Cardiac muscle cell (in vitro differentiated cells and primary cell): ENCODE results near the gene GNG5. TPM values are rescaled to one million over a fixed set of nuclear protein-coding genes. Genes with fewer than 3 reads are reported as not detected.
"Not testable (repeated sequence)": the region's sequence is repeated elsewhere in the genome, so short reads cannot be mapped to it uniquely, and the experiment has no call there.

Source experiments
- DNase-seq, 2 donors: peaks; one replicate each; pipeline versions ENCODE4 v3.0.0 to v3.0.0-alpha.2; 2010 to 2017; ENCODE audit warnings: low read depth in 1 of 2, low spot score in 1 of 2
- H3K27ac ChIP-seq: fragments of 200-600 bp; sonication (generic); 2 replicates; pipeline ENCODE4 v1.5.1; 2016
- H3K27me3 ChIP-seq: fragments of 200-600 bp; sonication (generic); 2 replicates; pipeline ENCODE4 v1.6.0; 2016; ENCODE audit warnings: control low read depth
- H3K36me3 ChIP-seq: fragments of 200-600 bp; sonication (generic); 2 replicates; pipeline ENCODE4 v1.5.1; 2016; ENCODE audit warnings: control low read depth
- H3K4me1 ChIP-seq: fragments of 200-600 bp; sonication (generic); 2 replicates; pipeline ENCODE4 v1.8.1; 2017; ENCODE audit warnings: low read depth, mild to moderate bottlenecking, mixed run types
- H3K4me3 ChIP-seq: fragments of 200-600 bp; sonication (generic); 2 replicates; pipeline ENCODE4 v1.5.1; 2016; ENCODE audit warnings: mild to moderate bottlenecking
- H3K9me3 ChIP-seq: fragments of 200-600 bp; sonication (generic); 2 replicates; pipeline ENCODE4 v1.5.1; 2017; ENCODE audit warnings: low read depth, mild to moderate bottlenecking, control low read depth
- polyA plus RNA-seq: library from polyadenylated mRNA; unstranded; fragments of >200 nt; fragmentation: Nextera tagmentation; extraction: Ambion mirVana; gene quantifications from 2 replicates; pipeline ENCODE4 v1.2.1, GENCODE V29; 2016
- total RNA-seq: library from RNA; depleted of rRNA; stranded (reverse); fragments of >200 nt; gene quantifications from 2 replicates; pipeline ENCODE4 v1.2.3, GENCODE V29; 2016
- TF ChIP-seq, protein P1 (sequence below): IDR thresholded peaks from 2 replicates; pipeline ENCODE4 v1.5.1; 2012; ENCODE audit warnings: low read depth, mild to moderate bottlenecking, low read length

GNG5 gene
- total and polyA plus RNA-seq, 2 experiments from 2014 or later, result 154 to 838 TPM

DNA sequence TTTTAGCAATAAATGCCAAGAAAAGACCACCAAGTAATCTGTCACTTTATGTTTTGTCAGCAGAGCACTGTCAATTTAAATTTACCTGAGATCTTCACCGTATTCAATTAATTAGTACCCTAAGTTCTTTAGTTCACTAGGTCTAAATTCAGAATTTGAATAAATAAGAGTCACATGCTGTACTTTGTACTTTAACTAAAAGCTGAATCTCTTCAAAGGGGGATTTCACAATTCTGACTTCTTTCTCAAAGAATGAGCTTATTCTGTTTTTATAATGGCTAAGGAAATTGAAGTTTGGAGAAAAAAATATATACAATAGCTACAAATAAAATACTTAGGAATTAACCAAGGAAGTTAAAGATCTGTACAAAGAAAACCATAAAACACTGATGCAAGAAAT, 2.1 kb upstream of the GNG5 start:
- DNase-seq, result no peak
- H3K4me3 ChIP-seq, result no peak overlapping the region
- TF ChIP-seq, protein P1, sequence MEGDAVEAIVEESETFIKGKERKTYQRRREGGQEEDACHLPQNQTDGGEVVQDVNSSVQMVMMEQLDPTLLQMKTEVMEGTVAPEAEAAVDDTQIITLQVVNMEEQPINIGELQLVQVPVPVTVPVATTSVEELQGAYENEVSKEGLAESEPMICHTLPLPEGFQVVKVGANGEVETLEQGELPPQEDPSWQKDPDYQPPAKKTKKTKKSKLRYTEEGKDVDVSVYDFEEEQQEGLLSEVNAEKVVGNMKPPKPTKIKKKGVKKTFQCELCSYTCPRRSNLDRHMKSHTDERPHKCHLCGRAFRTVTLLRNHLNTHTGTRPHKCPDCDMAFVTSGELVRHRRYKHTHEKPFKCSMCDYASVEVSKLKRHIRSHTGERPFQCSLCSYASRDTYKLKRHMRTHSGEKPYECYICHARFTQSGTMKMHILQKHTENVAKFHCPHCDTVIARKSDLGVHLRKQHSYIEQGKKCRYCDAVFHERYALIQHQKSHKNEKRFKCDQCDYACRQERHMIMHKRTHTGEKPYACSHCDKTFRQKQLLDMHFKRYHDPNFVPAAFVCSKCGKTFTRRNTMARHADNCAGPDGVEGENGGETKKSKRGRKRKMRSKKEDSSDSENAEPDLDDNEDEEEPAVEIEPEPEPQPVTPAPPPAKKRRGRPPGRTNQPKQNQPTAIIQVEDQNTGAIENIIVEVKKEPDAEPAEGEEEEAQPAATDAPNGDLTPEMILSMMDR, result no peak
- no peaks in the 10 kb centered on the region for H3K9me3 ChIP-seq
- H3K4me1 ChIP-seq, result peaks cover 5% of the 10 kb centered on the region
- H3K27ac ChIP-seq, result no peak overlapping the region
- H3K27me3 ChIP-seq, result no peaks in the 10 kb centered on the region
- H3K36me3 ChIP-seq, result no peaks in the 10 kb centered on the region

DNA sequence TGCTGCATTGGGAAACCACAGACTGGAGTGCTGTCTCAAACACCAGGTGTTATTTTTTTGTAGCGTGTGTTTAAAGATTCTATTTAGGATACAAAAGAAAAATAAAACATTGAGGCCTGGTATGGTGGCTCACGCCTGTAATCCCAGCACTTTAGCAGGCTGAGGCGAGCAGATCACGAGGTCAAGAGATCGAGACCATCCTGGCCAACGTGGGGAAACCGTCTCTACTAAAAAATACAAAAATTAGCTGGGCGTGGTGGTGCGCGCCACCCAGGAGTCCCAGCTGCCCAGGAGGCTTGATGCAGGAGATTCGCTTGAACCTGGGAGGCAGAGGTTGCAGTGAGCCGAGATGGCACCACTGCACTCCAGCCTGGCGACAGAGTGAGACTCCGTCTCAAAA, 1.5 kb upstream of the GNG5 start:
- H3K36me3 ChIP-seq, DNase-seq, H3K27ac ChIP-seq, H3K9me3 ChIP-seq, H3K27me3 ChIP-seq: not testable (repeated sequence)
- Histone ChIP-seq H3K4me1 (peaks cover 12% of the 10 kb centered on the region), H3K4me3 (peak overlapping the region; percentile 63)

DNA sequence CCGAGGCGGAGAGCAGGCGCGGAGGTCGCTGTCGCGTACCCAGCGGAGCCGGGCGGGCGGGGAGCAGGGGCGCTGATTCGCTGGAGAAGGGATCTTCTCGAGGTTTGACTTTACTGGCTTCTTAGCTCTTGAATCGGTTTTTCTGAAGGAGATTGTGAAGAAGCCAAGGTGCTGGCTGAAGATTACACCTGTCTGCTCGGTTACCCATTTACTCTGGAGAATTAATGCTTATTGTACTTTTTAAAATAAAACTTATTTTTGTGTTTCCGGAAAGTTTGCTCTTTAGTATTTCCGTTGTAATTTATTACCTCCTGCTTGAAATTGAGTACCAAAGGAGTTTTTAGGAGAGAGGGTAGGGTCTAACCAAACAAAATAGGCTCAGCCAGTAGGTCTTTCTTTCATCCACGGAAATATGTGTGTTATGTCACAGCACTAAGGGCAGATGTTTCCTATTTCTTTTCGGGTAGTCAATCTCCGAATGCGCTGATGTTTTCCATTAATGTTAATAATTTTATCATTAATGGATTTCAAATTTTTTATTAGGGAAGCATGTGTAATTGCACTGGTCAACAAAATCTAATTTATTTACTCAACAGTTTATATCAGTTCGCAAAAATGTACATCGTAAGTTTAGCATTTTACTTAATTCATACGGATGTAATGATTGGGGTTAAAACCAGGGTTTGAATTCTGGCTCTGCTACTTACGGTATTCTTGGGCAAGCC, 510 bp upstream of the GNG5 start:
- Histone ChIP-seq H3K4me3 (peak overlapping the region; percentile 63), H3K27ac (peak overlapping the region; percentile 92), H3K36me3 (no peaks in the 10 kb centered on the region), H3K4me1 (peaks cover 15% of the 10 kb centered on the region), H3K9me3 (no peaks in the 10 kb centered on the region), H3K27me3 (no peaks in the 10 kb centered on the region)
- TF ChIP-seq, protein P1, result no peak
- DNase-seq, result no peak

DNA sequence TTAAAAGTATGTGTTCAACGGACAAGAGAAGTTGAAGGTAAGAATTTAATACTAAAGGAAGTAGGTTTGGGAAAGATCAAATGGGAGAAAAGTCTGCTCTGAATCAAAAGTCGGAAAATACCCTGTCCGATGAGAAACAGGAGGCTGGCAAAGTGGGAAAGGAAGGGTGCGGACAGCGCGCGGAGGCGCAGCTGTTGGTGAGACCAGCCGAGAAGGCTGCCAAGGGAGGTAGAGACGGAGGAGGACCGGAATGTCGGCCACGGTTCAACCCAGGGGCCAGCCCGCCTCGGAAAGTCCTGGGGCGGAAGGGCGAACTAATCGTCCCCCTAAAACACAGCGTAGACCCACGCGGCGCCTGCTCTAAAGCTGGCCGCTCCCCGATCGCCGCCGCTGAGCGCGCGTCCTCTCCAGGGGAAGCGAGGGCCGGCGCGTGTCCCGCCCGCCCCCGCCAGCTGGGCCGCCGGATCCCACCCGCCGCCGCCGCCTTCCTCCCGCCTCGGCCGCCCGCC, 834 bp downstream of the GNG5 start:
- H3K4me1 ChIP-seq, result peaks cover 15% of the 10 kb centered on the region
- TF ChIP-seq, protein P1, result no peak
- H3K27me3 ChIP-seq, result no peaks in the 10 kb centered on the region
- H3K9me3 ChIP-seq, result no peaks in the 10 kb centered on the region
- H3K36me3 ChIP-seq, result peaks cover 6% of the 10 kb centered on the region
- H3K4me3 ChIP-seq, result peak overlapping the region; percentile 63
- peak in 1 of 2 donors; percentile 78 for DNase-seq
- peak overlapping the region; percentile 92 for H3K27ac ChIP-seq

DNA sequence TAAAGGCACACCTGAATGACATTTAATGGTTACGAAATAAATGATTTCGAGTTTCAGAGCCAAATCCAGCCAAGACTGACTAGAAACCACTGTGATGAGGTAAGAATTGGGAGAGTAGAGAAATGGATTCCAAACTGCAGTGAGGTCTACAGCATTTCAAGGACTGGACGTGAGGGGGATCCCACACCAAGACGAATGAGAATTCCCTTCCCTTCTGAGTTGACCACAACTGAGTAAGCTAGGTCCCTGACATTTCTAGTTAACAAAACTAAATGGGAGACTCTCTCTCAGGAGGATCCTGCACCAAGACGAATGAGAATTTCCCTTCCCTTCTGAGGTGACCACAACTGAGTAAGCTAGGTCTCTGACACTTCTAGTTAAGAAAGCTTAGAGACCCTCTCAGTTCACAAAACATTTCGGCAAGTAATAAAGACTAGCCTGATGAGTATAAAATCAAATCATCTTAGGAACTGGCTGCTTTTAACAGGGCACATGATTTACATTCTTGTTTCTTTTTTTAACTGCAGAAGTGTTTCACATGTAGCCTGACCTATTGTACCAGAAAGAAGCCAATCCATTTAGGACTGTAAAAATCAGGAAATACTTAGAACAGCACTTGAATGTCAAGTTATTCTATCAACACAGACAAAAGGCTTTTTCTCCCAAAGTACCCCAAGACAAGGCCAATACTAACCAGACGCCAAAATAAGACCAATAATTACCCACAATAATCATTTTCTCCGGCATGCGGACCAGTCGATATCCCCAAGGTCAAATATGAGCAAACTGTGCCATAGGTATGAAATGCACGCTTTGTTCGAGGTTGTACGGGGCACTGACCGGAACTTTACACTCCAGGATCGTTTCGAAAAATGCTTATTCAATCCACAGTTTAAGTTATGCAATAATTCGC, 1.5 kb downstream of the GNG5 start:
- peaks cover 15% of the 10 kb centered on the region for H3K4me1 ChIP-seq
- TF ChIP-seq, protein P1, result peak; percentile 29
- DNase-seq, result peak; percentile 14 to 74
- no peaks in the 10 kb centered on the region for H3K27me3 ChIP-seq
- peak overlapping the region; percentile 63 for H3K4me3 ChIP-seq
- peaks cover 13% of the 10 kb centered on the region for H3K36me3 ChIP-seq
- peak overlapping the region; percentile 92 for H3K27ac ChIP-seq
- H3K9me3 ChIP-seq, result no peaks in the 10 kb centered on the region

DNA sequence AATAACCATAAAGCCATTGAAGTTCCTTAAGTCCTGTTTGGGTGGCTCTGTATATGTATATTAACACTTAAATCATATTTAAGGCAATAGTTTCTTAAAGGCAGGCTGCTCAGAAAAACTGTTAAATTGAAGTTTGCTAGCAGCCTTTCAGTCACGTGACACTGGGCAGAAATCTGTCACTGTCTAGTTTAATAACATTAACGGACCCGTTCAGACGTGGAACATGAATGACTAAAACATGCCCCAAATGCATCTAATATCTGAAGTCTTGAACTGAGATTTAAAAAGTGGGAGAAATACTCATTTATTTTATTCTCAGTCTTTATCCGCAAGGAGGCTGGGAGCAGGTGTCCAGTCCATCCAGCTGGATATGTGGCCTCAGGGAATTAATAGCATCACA, 3.5 kb downstream of the GNG5 start:
- H3K4me3 ChIP-seq, result no peak overlapping the region
- TF ChIP-seq, protein P1, result no peak
- H3K36me3 ChIP-seq, result peaks cover 29% of the 10 kb centered on the region
- DNase-seq, result no peak
- H3K27me3 ChIP-seq, result no peaks in the 10 kb centered on the region
- H3K27ac ChIP-seq, result no peak overlapping the region
- no peaks in the 10 kb centered on the region for H3K9me3 ChIP-seq
- peaks cover 15% of the 10 kb centered on the region for H3K4me1 ChIP-seq
